Mesendoderm (in vitro differentiated cells): ENCODE measurements around the gene MROH9.
"Not testable (repeated sequence)": the region's sequence is repeated elsewhere in the genome, so short reads cannot be mapped to it uniquely, and the experiment has no call there.

Experiments used
- DNase-seq: peaks from one replicate; pipeline ENCODE4 v3.0.0; 2013
- H2AK5ac ChIP-seq: 2 replicates; pipeline ENCODE4 v1.6.1; 2013; ENCODE audit warnings: low read length, inconsistent platforms
- H2BK120ac ChIP-seq: 2 replicates; pipeline ENCODE4 v1.6.1; 2013; ENCODE audit warnings: low read depth, mild to moderate bottlenecking, low read length, moderate library complexity, mixed read lengths
- H2BK15ac ChIP-seq: replicated peaks from 2 replicates; pipeline ENCODE4 v1.6.1; 2013; ENCODE audit warnings: low read depth, mild to moderate bottlenecking, moderate library complexity
- H2BK5ac ChIP-seq: 2 replicates; pipeline ENCODE4 v1.6.1; 2013; ENCODE audit warnings: low read length, inconsistent platforms
- H3K18ac ChIP-seq: 2 replicates; pipeline ENCODE4 v1.6.1; 2013; ENCODE audit warnings: mild to moderate bottlenecking, low read length, mixed read lengths
- H3K23ac ChIP-seq: one replicate; pipeline ENCODE4 v1.6.1; 2013; ENCODE audit warnings: low read length
- H3K27ac ChIP-seq: 2 replicates; pipeline ENCODE4 v1.5.1; 2013; ENCODE audit warnings: low read depth, mild to moderate bottlenecking, inconsistent platforms, low read length, moderate library complexity
- H3K27me3 ChIP-seq: 2 replicates; pipeline ENCODE4 v1.6.1; 2013; ENCODE audit warnings: low read length, control low read depth, mild to moderate bottlenecking, inconsistent platforms; ENCODE audit not compliant: insufficient read depth, poor library complexity
- H3K36me3 ChIP-seq: 2 replicates; pipeline ENCODE4 v1.6.1; 2013; ENCODE audit warnings: low read length, inconsistent platforms; ENCODE audit not compliant: control insufficient read depth, insufficient read depth
- H3K4ac ChIP-seq: one replicate; pipeline ENCODE4 v1.6.1; 2013; ENCODE audit warnings: low read depth, mild to moderate bottlenecking, low read length, moderate library complexity
- H3K4me1 ChIP-seq: 2 replicates; pipeline ENCODE4 v1.6.1; 2013; ENCODE audit warnings: low read depth, low read length, inconsistent platforms; ENCODE audit not compliant: control insufficient read depth
- H3K4me2 ChIP-seq: 2 replicates; pipeline ENCODE4 v1.6.1; 2013; ENCODE audit warnings: low read length
- H3K4me3 ChIP-seq: 2 replicates; pipeline ENCODE4 v1.5.1; 2013; ENCODE audit warnings: mild to moderate bottlenecking, low read length
- H3K56ac ChIP-seq: one replicate; pipeline ENCODE4 v1.6.1; 2013; ENCODE audit warnings: low read length
- H3K79me1 ChIP-seq: 2 replicates; pipeline ENCODE4 v1.6.1; 2013; ENCODE audit warnings: low read length, inconsistent platforms
- H3K79me2 ChIP-seq: 2 replicates; pipeline ENCODE4 v1.6.1; 2013; ENCODE audit warnings: mild to moderate bottlenecking, low read length; ENCODE audit not compliant: control insufficient read depth, insufficient read depth
- H3K9ac ChIP-seq: 2 replicates; pipeline ENCODE4 v1.6.1; 2013; ENCODE audit warnings: low read length, inconsistent platforms
- H4K5ac ChIP-seq: one replicate; pipeline ENCODE4 v1.6.1; 2013; ENCODE audit warnings: low read length
- H4K8ac ChIP-seq: one replicate; pipeline ENCODE4 v1.6.1; 2013; ENCODE audit warnings: low read depth, mild to moderate bottlenecking, control low read depth, low read length, moderate library complexity
- WGBS: extraction: QIAGEN DNeasy Blood & Tissue Kit; methylation state at CpG from one replicate; pipeline ENCODE4 v1.1.7; 2013; ENCODE audit warnings: low lambda C conversion rate, missing lambda C conversion rate; ENCODE audit not compliant: insufficient coverage; ENCODE audit errors: extremely low coverage; 5-methylcytosine and 5-hydroxymethylcytosine counted together

The MROH9 gene

DNA sequence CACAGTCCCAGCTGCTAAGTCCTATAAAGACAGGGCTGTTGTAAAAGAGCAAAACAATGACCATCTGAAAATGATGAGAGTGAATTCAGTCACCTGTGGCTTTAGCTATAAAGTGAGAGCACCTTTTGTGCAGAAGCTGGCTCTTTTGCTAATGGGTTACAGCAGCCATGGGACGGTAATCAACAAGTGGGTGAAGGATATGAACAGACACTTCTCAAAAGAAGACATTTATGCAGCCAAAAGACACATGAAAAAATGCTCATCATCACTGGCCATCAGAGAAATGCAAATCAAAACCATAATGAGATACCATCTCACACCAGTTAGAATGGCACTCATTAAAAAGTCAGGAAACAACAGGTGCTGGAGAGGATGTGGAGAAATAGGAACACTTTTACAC is 16.4 kb downstream of the MROH9 start:
- not testable (repeated sequence) for H3K9ac ChIP-seq, H3K36me3 ChIP-seq, H2BK15ac ChIP-seq, DNase-seq, H3K56ac ChIP-seq, H3K79me1 ChIP-seq, H4K5ac ChIP-seq, H3K23ac ChIP-seq, H2BK120ac ChIP-seq, H4K8ac ChIP-seq, H2BK5ac ChIP-seq, H3K4ac ChIP-seq, H2AK5ac ChIP-seq, H3K4me1 ChIP-seq, H3K4me2 ChIP-seq, H3K27me3 ChIP-seq, H3K79me2 ChIP-seq, H3K27ac ChIP-seq, H3K4me3 ChIP-seq, H3K18ac ChIP-seq
- whole genome bisulfite sequencing = no CpG with 5 or more reads among the region's 1 CpG

GRCh38 chr1:170959385-170959784 is 24.1 kb downstream of the MROH9 start:
- H4K5ac ChIP-seq = no peak overlapping the region
- no peak overlapping the region for H3K27ac ChIP-seq
- no peak overlapping the region for H3K9ac ChIP-seq
- H3K79me2 ChIP-seq = no peaks in the 10 kb centered on the region
- H3K4me3 ChIP-seq = no peak overlapping the region
- no peak overlapping the region for H3K18ac ChIP-seq
- no peaks in the 10 kb centered on the region for H3K27me3 ChIP-seq
- H3K56ac ChIP-seq = no peak overlapping the region
- no peak overlapping the region for H3K23ac ChIP-seq
- H3K79me1 ChIP-seq = no peaks in the 10 kb centered on the region
- H3K36me3 ChIP-seq = no peaks in the 10 kb centered on the region
- no peaks in the 10 kb centered on the region for H3K4me1 ChIP-seq
- no peak overlapping the region for H2BK120ac ChIP-seq
- H3K4me2 ChIP-seq = no peak overlapping the region
- no peak overlapping the region for H3K4ac ChIP-seq
- no peak overlapping the region for H2BK5ac ChIP-seq
- H4K8ac ChIP-seq = no peak overlapping the region
- no peak overlapping the region for H2AK5ac ChIP-seq
- no peak overlapping the region for H2BK15ac ChIP-seq
- no peak for DNase-seq

DNA sequence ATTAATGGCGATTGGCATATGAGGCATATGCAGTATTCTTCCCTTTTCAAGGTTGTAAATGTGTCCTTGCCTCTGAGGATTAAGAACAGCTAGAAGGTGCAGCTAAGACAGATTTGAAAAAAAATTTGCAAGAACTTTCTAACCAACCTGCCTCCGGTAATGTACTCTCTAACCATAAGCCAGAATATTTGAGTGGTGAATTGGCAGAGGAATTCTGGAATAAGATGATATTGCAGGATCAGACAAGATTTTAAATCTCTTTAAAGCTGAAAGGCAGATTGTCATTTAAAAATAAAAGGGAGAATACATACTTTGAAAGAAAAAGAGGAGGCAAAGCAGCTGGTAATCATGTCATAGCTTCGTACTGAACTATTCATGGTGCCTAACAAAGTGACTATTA is 29.2 kb downstream of the MROH9 start:
- no peak overlapping the region for H3K27ac ChIP-seq
- no peak overlapping the region for H4K5ac ChIP-seq
- no peak overlapping the region for H4K8ac ChIP-seq
- no peak overlapping the region for H3K56ac ChIP-seq
- H3K23ac ChIP-seq = no peak overlapping the region
- no peak overlapping the region for H2BK15ac ChIP-seq
- no peak for DNase-seq
- H2BK120ac ChIP-seq = no peak overlapping the region
- no peak overlapping the region for H2BK5ac ChIP-seq
- no peaks in the 10 kb centered on the region for H3K36me3 ChIP-seq
- H3K4me1 ChIP-seq = no peaks in the 10 kb centered on the region
- H3K4ac ChIP-seq = no peak overlapping the region
- no peak overlapping the region for H3K9ac ChIP-seq
- no peaks in the 10 kb centered on the region for H3K79me2 ChIP-seq
- H3K4me2 ChIP-seq = no peak overlapping the region
- H3K4me3 ChIP-seq = no peak overlapping the region
- H2AK5ac ChIP-seq = no peak overlapping the region
- H3K27me3 ChIP-seq = no peaks in the 10 kb centered on the region
- no peak overlapping the region for H3K18ac ChIP-seq
- no CpG with 5 or more reads among the region's 3 CpGs for WGBS
- no peaks in the 10 kb centered on the region for H3K79me1 ChIP-seq

DNA sequence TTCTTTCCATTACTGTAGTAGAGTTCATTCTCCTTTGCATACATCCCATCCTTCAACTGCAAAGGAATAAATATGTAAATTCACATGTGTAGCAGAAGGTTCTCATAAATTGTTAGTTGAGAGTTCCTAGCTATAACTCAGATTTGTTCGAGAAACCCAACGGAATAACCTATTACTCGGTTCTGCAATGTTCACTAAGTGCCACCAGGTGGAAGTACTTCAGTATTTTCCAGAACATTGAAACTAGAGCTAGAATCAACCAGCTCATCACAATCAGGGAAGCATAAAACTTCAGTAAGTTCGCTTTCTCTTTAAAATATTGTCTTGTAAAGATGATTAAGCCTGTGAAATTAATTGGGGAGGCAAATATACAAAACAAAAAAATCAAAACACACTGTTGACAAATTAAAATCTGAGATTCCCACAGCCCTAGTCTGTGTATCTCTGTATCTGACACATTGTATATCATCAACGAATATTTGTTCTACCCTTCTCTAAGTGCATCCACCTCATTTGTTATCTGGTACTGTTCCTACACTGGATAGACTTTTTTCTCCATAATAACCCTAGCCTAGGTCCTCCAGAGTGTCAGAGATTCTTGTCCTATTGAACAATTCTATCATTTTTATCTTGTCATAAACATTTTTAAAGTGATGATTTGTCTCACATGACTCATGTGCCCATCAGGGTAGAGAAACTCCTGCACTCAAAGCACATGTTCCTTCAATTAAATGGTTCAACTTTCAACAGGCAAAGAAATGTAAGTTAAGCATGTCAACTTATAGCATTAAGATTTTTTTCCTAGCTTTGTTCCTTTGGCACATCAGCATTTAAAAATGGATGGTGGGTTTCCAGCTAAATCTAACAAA is 31.9 kb downstream of the MROH9 start:
- Histone ChIP-seq H3K4me3 (no peak overlapping the region), H3K79me1 (no peaks in the 10 kb centered on the region), H2BK15ac (no peak overlapping the region), H4K8ac (no peak overlapping the region), H4K5ac (no peak overlapping the region), H3K4me1 (no peaks in the 10 kb centered on the region), H3K4ac (no peak overlapping the region), H3K27ac (no peak overlapping the region), H3K9ac (no peak overlapping the region), H2AK5ac (no peak overlapping the region), H3K36me3 (no peaks in the 10 kb centered on the region), H3K27me3 (no peaks in the 10 kb centered on the region), H3K56ac (no peak overlapping the region), H3K23ac (no peak overlapping the region), H2BK5ac (no peak overlapping the region), H3K4me2 (no peak overlapping the region), H3K18ac (no peak overlapping the region), H2BK120ac (no peak overlapping the region), H3K79me2 (no peaks in the 10 kb centered on the region)
- peak; percentile 55 for DNase-seq
- no CpG with 5 or more reads among the region's 5 CpGs for WGBS

DNA sequence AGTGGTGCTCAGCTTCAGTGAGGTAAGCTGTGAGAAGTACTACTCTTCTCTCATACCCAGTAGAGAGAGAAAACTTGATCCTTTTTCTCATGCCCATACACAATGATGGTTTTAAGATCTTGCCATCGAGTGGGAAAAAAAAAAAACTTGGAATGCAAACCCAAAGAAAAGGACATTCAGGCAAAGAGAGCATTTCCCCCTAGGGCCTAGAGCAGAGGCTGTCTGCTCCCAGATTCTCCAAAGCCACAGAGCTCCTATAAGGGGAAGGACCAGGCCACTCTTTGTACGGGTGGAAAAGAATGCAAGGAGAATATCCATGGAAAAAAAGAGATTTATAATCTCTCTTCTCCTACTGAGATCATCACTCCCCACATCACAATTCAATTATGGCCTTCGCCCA is 34.9 kb downstream of the MROH9 start:
- Histone ChIP-seq H2AK5ac (no peak overlapping the region), H3K4me1 (no peaks in the 10 kb centered on the region), H3K79me1 (no peaks in the 10 kb centered on the region), H3K56ac (no peak overlapping the region), H3K27me3 (no peaks in the 10 kb centered on the region), H3K23ac (no peak overlapping the region), H3K18ac (no peak overlapping the region), H4K5ac (no peak overlapping the region), H3K79me2 (no peaks in the 10 kb centered on the region), H3K4me3 (no peak overlapping the region), H3K27ac (no peak overlapping the region), H3K36me3 (no peaks in the 10 kb centered on the region), H3K4ac (no peak overlapping the region), H3K4me2 (no peak overlapping the region), H2BK120ac (no peak overlapping the region), H2BK5ac (no peak overlapping the region), H3K9ac (no peak overlapping the region), H4K8ac (no peak overlapping the region), H2BK15ac (no peak overlapping the region)
- peak; percentile 2 for DNase-seq
- WGBS = no CpG with 5 or more reads among the region's 3 CpGs

- DNase-seq = no peak
These were observed 43.1 kb downstream of the MROH9 start for GRCh38 chr1:170978371-170978910.

More at GRCh38 chr1:170978371-170978910, 43.1 kb downstream of the MROH9 start:
- Histone ChIP-seq H3K9ac (no peak overlapping the region), H3K23ac (no peak overlapping the region), H3K27ac (no peak overlapping the region), H2BK15ac (no peak overlapping the region), H3K4ac (no peak overlapping the region), H2BK120ac (no peak overlapping the region), H3K79me1 (no peaks in the 10 kb centered on the region), H2AK5ac (no peak overlapping the region), H3K4me3 (no peak overlapping the region), H3K56ac (no peak overlapping the region), H2BK5ac (no peak overlapping the region), H4K5ac (no peak overlapping the region), H3K18ac (no peak overlapping the region), H4K8ac (no peak overlapping the region), H3K4me1 (no peaks in the 10 kb centered on the region), H3K36me3 (no peaks in the 10 kb centered on the region), H3K27me3 (no peaks in the 10 kb centered on the region), H3K4me2 (no peak overlapping the region), H3K79me2 (no peaks in the 10 kb centered on the region)
- WGBS = no CpG with 5 or more reads among the region's 2 CpGs
